Colonic mucosa (tissue), 4 donors: ENCODE data around the gene SENP5. TPM values are rescaled to one million over a fixed set of nuclear protein-coding genes. Genes with fewer than 3 reads are reported as not detected.

Experiments used
- DNase-seq: peaks from one replicate; pipeline ENCODE4 v3.0.0-alpha.2; 2020
- H3K27ac ChIP-seq: fragments of 200-600 bp; one replicate; pipeline ENCODE4 v1.8.0; 2021
- H3K27me3 ChIP-seq: fragments of 200-600 bp; one replicate; pipeline ENCODE4 v1.8.0; 2021
- H3K36me3 ChIP-seq: fragments of 200-600 bp; one replicate; pipeline ENCODE4 v1.8.0; 2021
- H3K4me1 ChIP-seq: fragments of 200-600 bp; one replicate; pipeline ENCODE4 v1.8.0; 2021; ENCODE audit warnings: mild to moderate bottlenecking
- H3K4me3 ChIP-seq: fragments of 200-600 bp; one replicate; pipeline ENCODE4 v1.8.0; 2021
- H3K9ac ChIP-seq, 2 donors: one replicate each; pipeline ENCODE4 v1.7.0; 2013; ENCODE audit warnings: control low read depth in 2 of 2, low read depth in 2 of 2, low read length in 2 of 2
- H3K9me3 ChIP-seq: fragments of 200-600 bp; one replicate; pipeline ENCODE4 v1.8.0; 2021
- CTCF ChIP-seq: fragments of 200-600 bp; IDR thresholded peaks from one replicate; pipeline ENCODE4 v1.8.0; 2022; ENCODE audit warnings: antibody characterized with exemption, mild to moderate bottlenecking
- intact Hi-C: fragments of 100-400 bp; cut with DNase I; formaldehyde crosslinking; loops from one replicate; pipeline ENCODE4 v1.14.1; 2022
- total RNA-seq, 2 donors: library from RNA; stranded (reverse); fragmentation: NEBNext Ultra II Directional in 1 of 2; extraction: Animal tissue kit (Norgen Biotek cat#: 25700) in 1 of 2; gene quantifications; one replicate each; pipeline ENCODE4 v1.2.1, GENCODE V29; 2021
- donor health status: healthy.
- donor health status: DM: no; HTN: no; CAD: no.
- donor health status: DM: no; HTN: no; CAD: no.

SENP5 gene
- total RNA-seq, 2 donors from 2014 or later, result 22.0 to 25.0 TPM

DNA sequence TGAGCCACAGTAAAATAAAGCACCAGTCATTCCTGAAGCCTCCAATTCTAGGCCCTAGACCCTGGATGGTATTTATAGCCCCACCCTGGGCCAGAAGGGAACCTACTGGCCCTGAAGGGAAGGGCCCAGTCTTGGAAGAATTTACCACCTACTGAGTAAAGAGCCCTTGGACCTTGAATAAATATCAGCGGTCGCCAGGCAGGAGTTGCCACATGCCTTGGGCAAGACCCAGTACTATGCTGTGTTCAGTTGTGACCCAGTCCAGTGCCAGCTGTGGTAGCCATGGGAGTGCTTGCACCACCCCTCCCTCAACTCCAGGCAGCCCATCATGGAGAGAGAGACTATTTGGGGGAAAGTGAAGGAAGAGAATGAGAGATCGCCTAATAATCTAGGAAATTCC, 47.7 kb downstream of the SENP5 start:
- Histone ChIP-seq H3K9ac (no peak overlapping the region), H3K4me1 (no peaks in the 10 kb centered on the region), H3K27ac (no peak overlapping the region), H3K4me3 (no peak overlapping the region), H3K27me3 (no peaks in the 10 kb centered on the region), H3K36me3 (peaks cover 3% of the 10 kb centered on the region), H3K9me3 (no peaks in the 10 kb centered on the region)
- intact Hi-C loops, result no loop called here
- no peak for DNase-seq
- no peak for TF ChIP-seq CTCF

DNA sequence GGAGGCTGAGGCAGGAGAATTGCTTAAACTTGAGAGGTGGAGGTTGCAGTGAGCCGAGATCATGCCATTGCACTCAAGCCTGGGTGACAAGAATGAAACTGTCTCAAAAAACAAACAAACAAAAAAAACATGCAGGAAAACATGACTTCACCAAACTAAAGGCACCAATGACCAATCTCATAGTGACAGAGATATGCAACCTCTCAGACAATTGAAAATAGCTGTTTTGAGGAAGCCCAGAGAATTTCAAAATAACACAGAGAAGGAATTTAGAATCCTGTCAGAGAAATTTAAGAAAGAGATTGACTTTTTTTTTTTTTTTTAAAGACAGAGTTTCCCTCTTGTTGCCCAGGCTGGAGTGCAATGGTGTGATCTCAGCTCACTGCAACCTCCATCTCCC, 48.5 kb downstream of the SENP5 start:
- H3K4me3 ChIP-seq, result no peak overlapping the region
- H3K9me3 ChIP-seq, result no peaks in the 10 kb centered on the region
- H3K36me3 ChIP-seq, result peaks cover 3% of the 10 kb centered on the region
- H3K9ac ChIP-seq, result no peak overlapping the region
- DNase-seq, result no peak
- H3K27ac ChIP-seq, result no peak overlapping the region
- no peaks in the 10 kb centered on the region for H3K4me1 ChIP-seq
- intact Hi-C loops, result no loop called here
- no peaks in the 10 kb centered on the region for H3K27me3 ChIP-seq
- no peak for TF ChIP-seq CTCF

GRCh38 chr3:196916995-196917394, 49.3 kb downstream of the SENP5 start:
- DNase-seq, result no peak
- peaks cover 3% of the 10 kb centered on the region for H3K36me3 ChIP-seq
- H3K9ac ChIP-seq, result no peak overlapping the region
- no peaks in the 10 kb centered on the region for H3K4me1 ChIP-seq
- intact Hi-C loops, result no loop called here
- TF ChIP-seq CTCF, result no peak
- no peaks in the 10 kb centered on the region for H3K9me3 ChIP-seq
- no peak overlapping the region for H3K4me3 ChIP-seq
- H3K27me3 ChIP-seq, result no peaks in the 10 kb centered on the region
- no peak overlapping the region for H3K27ac ChIP-seq

DNA sequence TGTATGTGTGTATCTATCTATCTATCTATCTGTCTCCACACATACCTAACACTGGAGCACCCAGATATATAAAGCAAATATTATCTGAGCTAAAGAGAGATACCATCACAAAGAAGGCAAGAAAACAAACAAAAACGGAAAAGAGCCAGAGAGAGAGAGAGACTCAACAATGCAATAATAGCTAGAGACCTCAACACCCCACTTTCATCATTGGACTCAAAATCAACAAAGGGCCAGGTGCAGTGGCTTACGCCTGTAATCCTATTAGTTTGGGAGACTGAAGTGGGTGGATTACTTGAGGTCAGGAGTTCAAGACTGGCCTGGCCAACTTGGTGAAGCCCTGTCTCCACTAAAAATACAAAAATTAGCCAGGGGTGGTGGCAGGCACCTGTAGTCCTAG, 51.2 kb downstream of the SENP5 start:
- H3K9me3 ChIP-seq, result no peaks in the 10 kb centered on the region
- TF ChIP-seq CTCF, result no peak
- no peak overlapping the region for H3K4me3 ChIP-seq
- no peaks in the 10 kb centered on the region for H3K27me3 ChIP-seq
- no peak overlapping the region for H3K9ac ChIP-seq
- no peak overlapping the region for H3K27ac ChIP-seq
- intact Hi-C loops, result no loop called here
- no peaks in the 10 kb centered on the region for H3K4me1 ChIP-seq
- H3K36me3 ChIP-seq, result peaks cover 3% of the 10 kb centered on the region
- no peak for DNase-seq

DNA sequence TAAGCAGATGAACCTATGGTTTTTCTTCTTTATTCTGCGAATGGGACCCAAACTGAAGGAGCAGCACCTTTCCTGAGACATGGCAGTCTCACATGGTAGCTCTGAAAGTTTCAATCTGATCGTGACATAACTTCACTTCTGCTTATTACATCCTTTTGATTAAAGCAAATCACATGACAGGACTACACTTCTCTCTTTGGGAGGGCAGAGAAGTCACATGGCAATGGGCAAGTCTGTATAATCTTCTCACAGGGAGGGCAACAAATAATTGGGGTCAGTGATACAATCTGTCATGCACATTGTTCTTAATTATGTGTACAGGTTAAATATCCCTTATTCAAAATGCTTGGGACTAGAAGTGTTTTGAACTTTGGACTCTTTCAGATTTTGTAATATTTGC, 53.0 kb downstream of the SENP5 start:
- no peak for DNase-seq
- Histone ChIP-seq H3K27me3 (no peaks in the 10 kb centered on the region), H3K4me1 (no peaks in the 10 kb centered on the region), H3K27ac (no peak overlapping the region), H3K36me3 (peaks cover 3% of the 10 kb centered on the region), H3K4me3 (no peak overlapping the region), H3K9ac (no peak overlapping the region), H3K9me3 (no peaks in the 10 kb centered on the region)
- no peak for TF ChIP-seq CTCF
- intact Hi-C loops, result no loop called here
